Measurements from ENCODE around the gene PROM2.

PROM2 gene

GRCh38 chr2:95296880-95297487, 22.7 kb downstream of the PROM2 start, which contains the start of gene KCNIP3:
KCNIP3 (plus strand) TSS chr2:95297347; CDS start chr2:95297439, 92 bp downstream.
- Histone ChIP-seq H2AK5ac (ENCODE audit: low read length) (no peak within 1 kb of the TSS), H3K18ac (ENCODE audit: low read length) (no peak within 1 kb of the TSS), H3K36me3 (ENCODE audit: control insufficient read depth, insufficient read depth, low read length) (no peaks in the 10 kb centered on the region), H3K27me3 (ENCODE audit: insufficient read depth, low read length, poor library complexity) (no peaks in the 10 kb centered on the region), H4K5ac (ENCODE audit: low read length) (no peak within 1 kb of the TSS), H3K79me2 (ENCODE audit: control insufficient read depth, insufficient read depth, low read length) (no peaks in the 10 kb centered on the region), H3K4me1 (ENCODE audit: control insufficient read depth, low read depth, low read length) (no peaks in the 10 kb centered on the region), H3K9ac (ENCODE audit: low read length) (peak within 1 kb of the TSS; percentile 48), H3K79me1 (ENCODE audit: low read length) (no peaks in the 10 kb centered on the region), H3K4ac (ENCODE audit: low read depth, low read length) (no peak within 1 kb of the TSS), H2BK5ac (ENCODE audit: low read length) (no peak within 1 kb of the TSS), H2BK15ac (replicated peaks; ENCODE audit: low read depth) (no peak within 1 kb of the TSS), H3K56ac (ENCODE audit: low read length) (peak within 1 kb of the TSS; percentile 75), H3K23ac (ENCODE audit: low read length) (no peak within 1 kb of the TSS), H3K4me2 (ENCODE audit: low read length) (peak within 1 kb of the TSS; percentile 26), H3K4me3 (ENCODE audit: low read length) (no peak within 1 kb of the TSS), H2BK120ac (ENCODE audit: low read depth, low read length) (no peak within 1 kb of the TSS), H3K27ac (ENCODE audit: low read depth, low read length) (no peak within 1 kb of the TSS), H4K8ac (ENCODE audit: low read depth, low read length) (no peak within 1 kb of the TSS)
- WGBS (ENCODE audit: extremely low coverage, insufficient coverage, low lambda C conversion rate): no CpG with 5 or more reads among the region's 13 CpGs
- peak; percentile 24 for DNase-seq

- Histone ChIP-seq H3K27me3 (ENCODE audit: insufficient read depth, low read length, poor library complexity) (no peaks in the 10 kb centered on the region), H3K4me3 (ENCODE audit: low read length) (no peak overlapping the region), H2BK120ac (ENCODE audit: low read depth, low read length) (no peak overlapping the region), H3K18ac (ENCODE audit: low read length) (no peak overlapping the region), H2BK5ac (ENCODE audit: low read length) (no peak overlapping the region), H3K56ac (ENCODE audit: low read length) (peak overlapping the region; percentile 75), H3K9ac (ENCODE audit: low read length) (no peak overlapping the region), H3K27ac (ENCODE audit: low read depth, low read length) (no peak overlapping the region), H3K79me1 (ENCODE audit: low read length) (no peaks in the 10 kb centered on the region), H4K8ac (ENCODE audit: low read depth, low read length) (no peak overlapping the region), H3K79me2 (ENCODE audit: control insufficient read depth, insufficient read depth, low read length) (no peaks in the 10 kb centered on the region), H3K4ac (ENCODE audit: low read depth, low read length) (no peak overlapping the region), H3K23ac (ENCODE audit: low read length) (no peak overlapping the region), H3K4me1 (ENCODE audit: control insufficient read depth, low read depth, low read length) (no peaks in the 10 kb centered on the region), H3K36me3 (ENCODE audit: control insufficient read depth, insufficient read depth, low read length) (no peaks in the 10 kb centered on the region), H4K5ac (ENCODE audit: low read length) (no peak overlapping the region), H2AK5ac (ENCODE audit: low read length) (no peak overlapping the region), H3K4me2 (ENCODE audit: low read length) (no peak overlapping the region), H2BK15ac (replicated peaks; ENCODE audit: low read depth) (no peak overlapping the region)
- WGBS (ENCODE audit: extremely low coverage, insufficient coverage, low lambda C conversion rate): no CpG with 5 or more reads among the region's 11 CpGs
- no peak for DNase-seq
Observed at GRCh38 chr2:95297639-95298395, 23.6 kb downstream of the PROM2 start.

GRCh38 chr2:95298486-95299111, 24.4 kb downstream of the PROM2 start:
- no peaks in the 10 kb centered on the region for H3K79me2 ChIP-seq (ENCODE audit: control insufficient read depth, insufficient read depth, low read length)
- no peak overlapping the region for H4K8ac ChIP-seq (ENCODE audit: low read depth, low read length)
- no peaks in the 10 kb centered on the region for H3K36me3 ChIP-seq (ENCODE audit: control insufficient read depth, insufficient read depth, low read length)
- no CpG with 5 or more reads among the region's 9 CpGs for whole genome bisulfite sequencing (ENCODE audit: extremely low coverage, insufficient coverage, low lambda C conversion rate)
- H3K56ac ChIP-seq (ENCODE audit: low read length): no peak overlapping the region
- no peak overlapping the region for H2BK120ac ChIP-seq (ENCODE audit: low read depth, low read length)
- DNase-seq: no peak
- H3K4me1 ChIP-seq (ENCODE audit: control insufficient read depth, low read depth, low read length): no peaks in the 10 kb centered on the region
- H2BK15ac ChIP-seq (replicated peaks; ENCODE audit: low read depth): no peak overlapping the region
- no peaks in the 10 kb centered on the region for H3K27me3 ChIP-seq (ENCODE audit: insufficient read depth, low read length, poor library complexity)
- H3K4me3 ChIP-seq (ENCODE audit: low read length): no peak overlapping the region
- H2BK5ac ChIP-seq (ENCODE audit: low read length): no peak overlapping the region
- H2AK5ac ChIP-seq (ENCODE audit: low read length): no peak overlapping the region
- H3K23ac ChIP-seq (ENCODE audit: low read length): no peak overlapping the region
- H4K5ac ChIP-seq (ENCODE audit: low read length): no peak overlapping the region
- no peak overlapping the region for H3K9ac ChIP-seq (ENCODE audit: low read length)
- no peak overlapping the region for H3K27ac ChIP-seq (ENCODE audit: low read depth, low read length)
- no peak overlapping the region for H3K4ac ChIP-seq (ENCODE audit: low read depth, low read length)
- H3K18ac ChIP-seq (ENCODE audit: low read length): no peak overlapping the region
- no peak overlapping the region for H3K4me2 ChIP-seq (ENCODE audit: low read length)
- H3K79me1 ChIP-seq (ENCODE audit: low read length): no peaks in the 10 kb centered on the region

GRCh38 chr2:95299961-95300360, 25.7 kb downstream of the PROM2 start:
- Histone ChIP-seq H3K27me3 (ENCODE audit: insufficient read depth, low read length, poor library complexity) (no peaks in the 10 kb centered on the region), H3K9ac (ENCODE audit: low read length) (no peak overlapping the region), H2BK15ac (replicated peaks; ENCODE audit: low read depth) (no peak overlapping the region), H4K8ac (ENCODE audit: low read depth, low read length) (no peak overlapping the region), H3K23ac (ENCODE audit: low read length) (no peak overlapping the region), H3K79me1 (ENCODE audit: low read length) (no peaks in the 10 kb centered on the region), H2BK120ac (ENCODE audit: low read depth, low read length) (no peak overlapping the region), H3K4me3 (ENCODE audit: low read length) (no peak overlapping the region), H3K27ac (ENCODE audit: low read depth, low read length) (no peak overlapping the region), H2AK5ac (ENCODE audit: low read length) (no peak overlapping the region), H3K4me2 (ENCODE audit: low read length) (no peak overlapping the region), H3K18ac (ENCODE audit: low read length) (no peak overlapping the region), H3K79me2 (ENCODE audit: control insufficient read depth, insufficient read depth, low read length) (no peaks in the 10 kb centered on the region), H4K5ac (ENCODE audit: low read length) (no peak overlapping the region), H3K36me3 (ENCODE audit: control insufficient read depth, insufficient read depth, low read length) (no peaks in the 10 kb centered on the region), H2BK5ac (ENCODE audit: low read length) (no peak overlapping the region), H3K56ac (ENCODE audit: low read length) (no peak overlapping the region), H3K4me1 (ENCODE audit: control insufficient read depth, low read depth, low read length) (no peaks in the 10 kb centered on the region), H3K4ac (ENCODE audit: low read depth, low read length) (no peak overlapping the region)
- no peak for DNase-seq
- WGBS (ENCODE audit: extremely low coverage, insufficient coverage, low lambda C conversion rate): no CpG with 5 or more reads among the region's 9 CpGs

- H3K4me1 ChIP-seq (ENCODE audit: control insufficient read depth, low read depth, low read length): no peaks in the 10 kb centered on the region
- H3K79me1 ChIP-seq (ENCODE audit: low read length): no peaks in the 10 kb centered on the region
- H2AK5ac ChIP-seq (ENCODE audit: low read length): no peak overlapping the region
- no peak overlapping the region for H2BK15ac ChIP-seq (replicated peaks; ENCODE audit: low read depth)
- H3K18ac ChIP-seq (ENCODE audit: low read length): no peak overlapping the region
- H3K23ac ChIP-seq (ENCODE audit: low read length): no peak overlapping the region
- no peaks in the 10 kb centered on the region for H3K36me3 ChIP-seq (ENCODE audit: control insufficient read depth, insufficient read depth, low read length)
- no peaks in the 10 kb centered on the region for H3K27me3 ChIP-seq (ENCODE audit: insufficient read depth, low read length, poor library complexity)
- no peak overlapping the region for H4K5ac ChIP-seq (ENCODE audit: low read length)
- H2BK5ac ChIP-seq (ENCODE audit: low read length): no peak overlapping the region
- no peak overlapping the region for H3K4me3 ChIP-seq (ENCODE audit: low read length)
- H3K4ac ChIP-seq (ENCODE audit: low read depth, low read length): no peak overlapping the region
- no peak overlapping the region for H3K56ac ChIP-seq (ENCODE audit: low read length)
- WGBS (ENCODE audit: extremely low coverage, insufficient coverage, low lambda C conversion rate): no CpG with 5 or more reads among the region's 11 CpGs
- no peak for DNase-seq
- no peak overlapping the region for H3K9ac ChIP-seq (ENCODE audit: low read length)
- no peak overlapping the region for H2BK120ac ChIP-seq (ENCODE audit: low read depth, low read length)
- H3K27ac ChIP-seq (ENCODE audit: low read depth, low read length): no peak overlapping the region
- no peak overlapping the region for H3K4me2 ChIP-seq (ENCODE audit: low read length)
- no peaks in the 10 kb centered on the region for H3K79me2 ChIP-seq (ENCODE audit: control insufficient read depth, insufficient read depth, low read length)
- H4K8ac ChIP-seq (ENCODE audit: low read depth, low read length): no peak overlapping the region
Observed at GRCh38 chr2:95300450-95300849, 26.2 kb downstream of the PROM2 start.
